GM23338 (cell line): Measurements from ENCODE around the gene C10orf105. TPM values are rescaled to one million over a fixed set of nuclear protein-coding genes. Genes with fewer than 3 reads are reported as not detected.

ENCODE experiments used
- ATAC-seq: fragments of 200-7000 bp; cut with Tn5 transposase; 3 replicates; pipeline ENCODE4 v1.9.1; 2020
- DNase-seq: peaks from one replicate; pipeline ENCODE4 v3.0.0-alpha.2; 2015; ENCODE audit warnings: low spot score
- H2AFZ ChIP-seq: fragments of 200-600 bp; sonication (generic); 2 replicates; pipeline ENCODE4 v1.8.0; 2016; ENCODE audit warnings: antibody characterized with exemption, mild to moderate bottlenecking, moderate library complexity
- H3F3A ChIP-seq: fragments of 200-600 bp; sonication (generic); replicated peaks from 2 replicates; pipeline ENCODE4 v1.8.0; 2017; ENCODE audit warnings: antibody characterized with exemption, mixed run types, low read depth
- H3K27ac ChIP-seq: fragments of 200-600 bp; sonication (generic); 2 replicates; pipeline ENCODE4 v1.6.1; 2016; ENCODE audit warnings: low read depth
- H3K27me3 ChIP-seq: fragments of 200-600 bp; sonication (generic); 2 replicates; pipeline ENCODE4 v1.8.0; 2016; ENCODE audit warnings: mild to moderate bottlenecking, mixed run types, moderate library complexity; ENCODE audit not compliant: insufficient read depth
- H3K36me3 ChIP-seq: fragments of 200-600 bp; sonication (generic); 2 replicates; pipeline ENCODE4 v1.8.0; 2016; ENCODE audit warnings: mild to moderate bottlenecking; ENCODE audit not compliant: insufficient read depth
- H3K4me1 ChIP-seq: fragments of 200-600 bp; sonication (generic); 2 replicates; pipeline ENCODE4 v1.8.0; 2016; ENCODE audit warnings: mild to moderate bottlenecking, moderate library complexity; ENCODE audit not compliant: insufficient read depth
- H3K4me2 ChIP-seq: fragments of 200-600 bp; sonication (generic); 2 replicates; pipeline ENCODE4 v1.7.1; 2017; ENCODE audit warnings: mixed run types
- H3K4me3 ChIP-seq: fragments of 200-600 bp; sonication (generic); 2 replicates; pipeline ENCODE4 v1.6.1; 2016; ENCODE audit warnings: mixed run types
- H3K79me2 ChIP-seq: fragments of 200-600 bp; sonication (generic); replicated peaks from 2 replicates; pipeline ENCODE4 v1.8.0; 2017; ENCODE audit warnings: mild to moderate bottlenecking; ENCODE audit not compliant: insufficient read depth
- H3K9me2 ChIP-seq: fragments of 200-600 bp; sonication (generic); 2 replicates; pipeline ENCODE4 v1.8.0; 2017; ENCODE audit not compliant: insufficient read depth
- H4K20me1 ChIP-seq: fragments of 200-600 bp; sonication (generic); replicated peaks from 2 replicates; pipeline ENCODE4 v1.8.0; 2017; ENCODE audit warnings: mild to moderate bottlenecking; ENCODE audit not compliant: insufficient read depth
- H3K27ac Mint-ChIP-seq: 2 replicates; pipeline ENCODE4 v1.8.0; 2020; ENCODE audit warnings: inconsistent platforms, mild to moderate bottlenecking, moderate library complexity, mixed read lengths
- H3K27me3 Mint-ChIP-seq: 3 replicates; pipeline ENCODE4 v1.8.0; 2022; ENCODE audit warnings: low read depth, mild to moderate bottlenecking, moderate library complexity, mixed read lengths, inconsistent platforms; ENCODE audit not compliant: insufficient read depth, poor library complexity
- H3K36me3 Mint-ChIP-seq: 3 replicates; pipeline ENCODE4 v1.8.0; 2021; ENCODE audit warnings: low read depth, mild to moderate bottlenecking, inconsistent platforms, moderate library complexity, mixed read lengths
- H3K4me1 Mint-ChIP-seq: 3 replicates; pipeline ENCODE4 v1.8.0; 2020; ENCODE audit warnings: mild to moderate bottlenecking, inconsistent platforms, mixed read lengths
- H3K4me3 Mint-ChIP-seq: 3 replicates; pipeline ENCODE4 v1.8.0; 2021; ENCODE audit warnings: moderate library complexity, mild to moderate bottlenecking, inconsistent platforms, mixed read lengths
- H3K9me3 Mint-ChIP-seq: 3 replicates; pipeline ENCODE4 v1.8.0; 2020; ENCODE audit warnings: moderate library complexity, mild to moderate bottlenecking, inconsistent platforms, mixed read lengths
- CREB1 ChIP-seq: fragments of 250-450 bp; sonication (Bioruptor Pico); IDR thresholded peaks from 2 replicates; pipeline ENCODE4 v1.5.0; 2020; ENCODE audit warnings: low read depth, mild to moderate bottlenecking, moderate library complexity
- CTCF ChIP-seq, 2 experiments: fragments of 200-600 bp in 1 of 2; sonication (generic) in 1 of 2; conservative IDR thresholded peaks; 2 replicates each; pipeline versions ENCODE4 v1.5.1 to v1.6.1; 2016 to 2017; ENCODE audit warnings: antibody characterized with exemption in 2 of 2, low read depth in 2 of 2, mild to moderate bottlenecking in 2 of 2, moderate library complexity in 1 of 2
- EZH2 ChIP-seq: fragments of 200-600 bp; sonication (generic); IDR thresholded peaks from one replicate; pipeline ENCODE4 v1.8.0; 2017; ENCODE audit warnings: antibody characterized with exemption, mild to moderate bottlenecking, low read depth; ENCODE audit not compliant: unreplicated experiment
- EZH2phosphoT487 ChIP-seq: fragments of 200-600 bp; sonication (generic); IDR thresholded peaks from one replicate; pipeline ENCODE4 v1.8.1; 2018; ENCODE audit warnings: antibody characterized with exemption; ENCODE audit not compliant: unreplicated experiment
- JUNB ChIP-seq: IDR thresholded peaks from one replicate; pipeline ENCODE4 v1.6.1; 2016; ENCODE audit warnings: antibody characterized with exemption; ENCODE audit not compliant: unreplicated experiment
- NANOG ChIP-seq: IDR thresholded peaks from 2 replicates; pipeline ENCODE4 v1.6.1; 2016; ENCODE audit warnings: antibody characterized with exemption, borderline replicate concordance
- POLR2AphosphoS5 ChIP-seq: IDR thresholded peaks from 2 replicates; pipeline ENCODE4 v1.6.1; 2016; ENCODE audit warnings: antibody characterized with exemption, low read depth
- REST ChIP-seq: IDR thresholded peaks from one replicate; pipeline ENCODE4 v1.6.1; 2018; ENCODE audit warnings: antibody characterized with exemption; ENCODE audit not compliant: unreplicated experiment
- STAT1 ChIP-seq: IDR thresholded peaks from one replicate; pipeline ENCODE4 v1.6.1; 2016; ENCODE audit warnings: antibody characterized with exemption; ENCODE audit not compliant: unreplicated experiment
- ZNF114 ChIP-seq: fragments of 250-450 bp; sonication (Bioruptor Pico); IDR thresholded peaks from 2 replicates; pipeline ENCODE4 v1.5.0; 2020; ENCODE audit warnings: mild to moderate bottlenecking, moderate library complexity
- ZNF331 ChIP-seq: fragments of 250-450 bp; sonication (Bioruptor Pico); IDR thresholded peaks from 2 replicates; pipeline ENCODE4 v1.5.0; 2020; ENCODE audit warnings: low read depth, mild to moderate bottlenecking, moderate library complexity
- ZNF462 ChIP-seq: fragments of 250-450 bp; sonication (Bioruptor Pico); IDR thresholded peaks from 2 replicates; pipeline ENCODE4 v1.5.0; 2020; ENCODE audit warnings: mild to moderate bottlenecking, moderate library complexity
- polyA plus RNA-seq: library from polyadenylated mRNA; unstranded; fragments of >200 nt; fragmentation: Nextera tagmentation; extraction: Ambion mirVana; gene quantifications from 2 replicates; pipeline ENCODE4 v1.2.1, GENCODE V29; 2016
- total RNA-seq: library from RNA; depleted of rRNA; stranded (reverse); fragments of >200 nt; shearing (Covaris generic); gene quantifications from 2 replicates; pipeline ENCODE4 v1.2.3, GENCODE V29; 2014
- TF ChIP-seq, protein P1 (sequence below): IDR thresholded peaks from 2 replicates; pipeline ENCODE4 v1.6.1; 2016; ENCODE audit warnings: antibody characterized with exemption

The C10orf105 gene
- total and polyA plus RNA-seq, 2 experiments from 2014 or later: 0.15 to 0.17 TPM

DNA sequence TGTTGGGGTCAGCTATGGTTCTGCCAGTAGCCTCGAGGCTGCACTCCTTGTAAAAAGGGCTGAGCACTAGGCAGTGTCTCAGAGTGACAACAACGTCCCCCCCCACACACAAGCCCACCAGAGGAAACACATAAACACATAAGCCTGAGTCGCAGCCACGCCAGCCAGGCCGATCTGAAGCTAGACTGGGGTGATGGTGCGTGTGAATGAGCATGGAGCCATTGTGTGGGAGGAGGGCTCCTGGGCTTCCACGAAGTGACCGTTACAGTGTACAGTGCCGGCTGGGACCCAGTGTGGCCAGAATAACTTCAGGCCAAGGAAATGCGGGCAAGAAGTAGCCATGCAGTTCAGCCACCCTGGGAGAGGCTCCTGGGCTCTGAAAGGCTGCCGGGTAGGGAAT, 3.7 kb upstream of the C10orf105 start:
- ATAC-seq: no peak
- H3K27ac Mint-ChIP-seq: no peak overlapping the region
- no peak overlapping the region for H3K4me2 ChIP-seq
- no peaks in the 10 kb centered on the region for H3K79me2 ChIP-seq
- H3K36me3 ChIP-seq: no peaks in the 10 kb centered on the region
- H3K4me3 ChIP-seq: no peak overlapping the region
- no peak overlapping the region for H2AFZ ChIP-seq
- H3K27ac ChIP-seq: no peak overlapping the region
- H4K20me1 ChIP-seq: no peaks in the 10 kb centered on the region
- no peaks in the 10 kb centered on the region for H3K9me2 ChIP-seq
- no peaks in the 10 kb centered on the region for H3K27me3 ChIP-seq
- H3K4me3 Mint-ChIP-seq: no peak overlapping the region
- no peaks in the 10 kb centered on the region for H3K9me3 Mint-ChIP-seq
- TF ChIP-seq JUNB (no peak), NANOG (no peak), POLR2AphosphoS5 (no peak), STAT1 (no peak), ZNF114 (no peak), EZH2 (no peak), CREB1 (CRISPR knock-in tag) (no peak), EZH2phosphoT487 (no peak), ZNF462 (CRISPR knock-in tag) (no peak), CTCF (conservative IDR thresholded peaks at IDR 0.05; ENCODE audit: low read depth in 2 of 2) (no peak), ZNF331 (CRISPR knock-in tag) (no peak), REST (no peak)
- TF ChIP-seq, protein P1, sequence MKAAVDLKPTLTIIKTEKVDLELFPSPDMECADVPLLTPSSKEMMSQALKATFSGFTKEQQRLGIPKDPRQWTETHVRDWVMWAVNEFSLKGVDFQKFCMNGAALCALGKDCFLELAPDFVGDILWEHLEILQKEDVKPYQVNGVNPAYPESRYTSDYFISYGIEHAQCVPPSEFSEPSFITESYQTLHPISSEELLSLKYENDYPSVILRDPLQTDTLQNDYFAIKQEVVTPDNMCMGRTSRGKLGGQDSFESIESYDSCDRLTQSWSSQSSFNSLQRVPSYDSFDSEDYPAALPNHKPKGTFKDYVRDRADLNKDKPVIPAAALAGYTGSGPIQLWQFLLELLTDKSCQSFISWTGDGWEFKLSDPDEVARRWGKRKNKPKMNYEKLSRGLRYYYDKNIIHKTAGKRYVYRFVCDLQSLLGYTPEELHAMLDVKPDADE: no peak
- no peaks in the 10 kb centered on the region for H3K4me1 ChIP-seq
- peaks cover 23% of the 10 kb centered on the region for H3K27me3 Mint-ChIP-seq
- no peak for DNase-seq
- no peaks in the 10 kb centered on the region for H3F3A ChIP-seq
- H3K4me1 Mint-ChIP-seq: peaks cover 12% of the 10 kb centered on the region
- no peaks in the 10 kb centered on the region for H3K36me3 Mint-ChIP-seq
